K562 (cell line): ENCODE measurements around the gene PPP1R37.

Experiments
- CBX8 ChIP-seq: fragments of 200-600 bp; sonication (generic); IDR thresholded peaks from 2 replicates; pipeline ENCODE4 v1.6.1; 2012; ENCODE audit warnings: borderline replicate concordance, mixed run types, low read depth, mild to moderate bottlenecking, moderate library complexity, mixed read lengths, low read length, control low read depth, inconsistent platforms; ENCODE audit not compliant: poor library complexity, severe bottlenecking; ENCODE audit errors: extremely low read depth
- FOSL1 ChIP-seq: fragments of 200-800 bp; sonication (Bioruptor generic); conservative IDR thresholded peaks from 2 replicates; pipeline ENCODE4 v1.6.1; 2016; ENCODE audit warnings: missing genetic modification characterization, missing compliant biosample characterization
- SMC3 ChIP-seq: conservative IDR thresholded peaks from 2 replicates; pipeline ENCODE4 v1.6.1; 2011; ENCODE audit warnings: low read depth, low read length, improper control_type of control experiment; ENCODE audit not compliant: insufficient read depth
- ZC3H4 ChIP-seq: sonication (generic); formaldehyde crosslinking; IDR thresholded peaks from 2 replicates; pipeline ENCODE4 v1.9.0; 2021; ENCODE audit warnings: missing genetic modification reagents, borderline replicate concordance
- TF ChIP-seq, protein P1 (sequence below), 3 experiments: IDR thresholded peaks in 2 of 3; conservative IDR thresholded peaks in 1 of 3; 2 replicates each; pipeline ENCODE4 v1.5.1; 2011 to 2012; ENCODE audit warnings: low read length in 3 of 3, mild to moderate bottlenecking in 3 of 3, control low read depth in 2 of 3, improper control_type of control experiment in 1 of 3, inconsistent platforms in 1 of 3, low read depth in 1 of 3, mixed read lengths in 1 of 3, moderate library complexity in 1 of 3; ENCODE audit not compliant: insufficient read depth in 2 of 3
- TF ChIP-seq, protein P2 (sequence below): fragments of 250-450 bp; sonication (Bioruptor Pico); IDR thresholded peaks from 2 replicates; pipeline ENCODE4 v1.5.0; 2021
- TF ChIP-seq, protein P3 (sequence below): sonication (generic); formaldehyde crosslinking; IDR thresholded peaks from 2 replicates; pipeline ENCODE4 v1.5.0; 2020; ENCODE audit warnings: missing genetic modification reagents

DNA sequence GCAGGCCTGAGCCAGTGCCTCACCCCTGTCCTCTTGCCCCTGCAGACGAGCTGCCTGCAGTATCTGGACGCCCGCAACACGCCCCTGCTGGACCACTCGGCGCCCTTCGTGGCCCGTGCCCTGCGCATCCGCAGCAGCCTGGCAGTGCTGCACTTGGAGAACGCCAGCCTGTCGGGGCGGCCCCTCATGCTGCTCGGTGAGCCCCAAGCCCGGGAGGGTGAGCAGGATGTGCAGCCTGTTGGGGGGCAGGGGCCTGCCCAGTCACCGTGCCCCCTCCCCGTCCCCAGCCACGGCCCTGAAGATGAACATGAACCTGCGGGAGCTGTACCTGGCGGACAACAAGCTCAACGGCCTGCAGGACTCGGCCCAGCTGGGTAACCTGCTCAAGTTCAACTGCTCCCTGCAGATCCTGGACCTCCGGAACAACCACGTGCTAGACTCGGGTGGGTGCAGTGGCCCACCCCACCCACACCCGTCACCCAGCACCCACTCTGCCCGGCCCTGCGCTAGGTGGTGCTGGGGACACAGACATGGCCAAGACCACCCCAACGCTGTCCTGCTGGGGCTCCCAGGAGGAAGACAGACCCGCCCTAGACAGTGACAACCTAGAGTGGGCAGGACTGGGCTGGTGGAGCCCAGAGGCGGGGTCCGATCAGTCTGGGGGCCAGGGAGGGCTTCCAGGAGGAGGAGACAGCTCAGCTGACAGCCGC is 49.2 kb downstream of the PPP1R37 start:
- TF ChIP-seq, protein P1, sequence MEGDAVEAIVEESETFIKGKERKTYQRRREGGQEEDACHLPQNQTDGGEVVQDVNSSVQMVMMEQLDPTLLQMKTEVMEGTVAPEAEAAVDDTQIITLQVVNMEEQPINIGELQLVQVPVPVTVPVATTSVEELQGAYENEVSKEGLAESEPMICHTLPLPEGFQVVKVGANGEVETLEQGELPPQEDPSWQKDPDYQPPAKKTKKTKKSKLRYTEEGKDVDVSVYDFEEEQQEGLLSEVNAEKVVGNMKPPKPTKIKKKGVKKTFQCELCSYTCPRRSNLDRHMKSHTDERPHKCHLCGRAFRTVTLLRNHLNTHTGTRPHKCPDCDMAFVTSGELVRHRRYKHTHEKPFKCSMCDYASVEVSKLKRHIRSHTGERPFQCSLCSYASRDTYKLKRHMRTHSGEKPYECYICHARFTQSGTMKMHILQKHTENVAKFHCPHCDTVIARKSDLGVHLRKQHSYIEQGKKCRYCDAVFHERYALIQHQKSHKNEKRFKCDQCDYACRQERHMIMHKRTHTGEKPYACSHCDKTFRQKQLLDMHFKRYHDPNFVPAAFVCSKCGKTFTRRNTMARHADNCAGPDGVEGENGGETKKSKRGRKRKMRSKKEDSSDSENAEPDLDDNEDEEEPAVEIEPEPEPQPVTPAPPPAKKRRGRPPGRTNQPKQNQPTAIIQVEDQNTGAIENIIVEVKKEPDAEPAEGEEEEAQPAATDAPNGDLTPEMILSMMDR (IDR thresholded peaks at IDR 0.05 in 2 of 3, conservative IDR thresholded peaks at IDR 0.05 in 1 of 3; ENCODE audit: insufficient read depth in 2 of 3, low read depth in 1 of 3, low read length in 3 of 3), result no peak
- TF ChIP-seq CBX8 (no peak), SMC3 (no peak), ZC3H4 (CRISPR knock-in tag) (no peak), FOSL1 (no peak)
- TF ChIP-seq, protein P2, sequence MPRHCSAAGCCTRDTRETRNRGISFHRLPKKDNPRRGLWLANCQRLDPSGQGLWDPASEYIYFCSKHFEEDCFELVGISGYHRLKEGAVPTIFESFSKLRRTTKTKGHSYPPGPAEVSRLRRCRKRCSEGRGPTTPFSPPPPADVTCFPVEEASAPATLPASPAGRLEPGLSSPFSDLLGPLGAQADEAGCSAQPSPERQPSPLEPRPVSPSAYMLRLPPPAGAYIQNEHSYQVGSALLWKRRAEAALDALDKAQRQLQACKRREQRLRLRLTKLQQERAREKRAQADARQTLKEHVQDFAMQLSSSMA (CRISPR knock-in tag), result no peak
- TF ChIP-seq, protein P3, sequence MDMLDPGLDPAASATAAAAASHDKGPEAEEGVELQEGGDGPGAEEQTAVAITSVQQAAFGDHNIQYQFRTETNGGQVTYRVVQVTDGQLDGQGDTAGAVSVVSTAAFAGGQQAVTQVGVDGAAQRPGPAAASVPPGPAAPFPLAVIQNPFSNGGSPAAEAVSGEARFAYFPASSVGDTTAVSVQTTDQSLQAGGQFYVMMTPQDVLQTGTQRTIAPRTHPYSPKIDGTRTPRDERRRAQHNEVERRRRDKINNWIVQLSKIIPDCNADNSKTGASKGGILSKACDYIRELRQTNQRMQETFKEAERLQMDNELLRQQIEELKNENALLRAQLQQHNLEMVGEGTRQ (CRISPR knock-in tag), result no peak
